Activated CD8-positive, alpha-beta memory T cell treated with anti-CD3 and anti-CD28 coated beads for 1 hour (primary cell): ENCODE results near the gene MAP3K4.

Experiments used
- DNase-seq, 2 donors: peaks; one replicate each; pipeline ENCODE4 v3.0.0-alpha.2; 2020; ENCODE audit warnings: low read depth in 1 of 2; ENCODE audit errors: extremely low read depth in 1 of 2

Gene MAP3K4

DNA sequence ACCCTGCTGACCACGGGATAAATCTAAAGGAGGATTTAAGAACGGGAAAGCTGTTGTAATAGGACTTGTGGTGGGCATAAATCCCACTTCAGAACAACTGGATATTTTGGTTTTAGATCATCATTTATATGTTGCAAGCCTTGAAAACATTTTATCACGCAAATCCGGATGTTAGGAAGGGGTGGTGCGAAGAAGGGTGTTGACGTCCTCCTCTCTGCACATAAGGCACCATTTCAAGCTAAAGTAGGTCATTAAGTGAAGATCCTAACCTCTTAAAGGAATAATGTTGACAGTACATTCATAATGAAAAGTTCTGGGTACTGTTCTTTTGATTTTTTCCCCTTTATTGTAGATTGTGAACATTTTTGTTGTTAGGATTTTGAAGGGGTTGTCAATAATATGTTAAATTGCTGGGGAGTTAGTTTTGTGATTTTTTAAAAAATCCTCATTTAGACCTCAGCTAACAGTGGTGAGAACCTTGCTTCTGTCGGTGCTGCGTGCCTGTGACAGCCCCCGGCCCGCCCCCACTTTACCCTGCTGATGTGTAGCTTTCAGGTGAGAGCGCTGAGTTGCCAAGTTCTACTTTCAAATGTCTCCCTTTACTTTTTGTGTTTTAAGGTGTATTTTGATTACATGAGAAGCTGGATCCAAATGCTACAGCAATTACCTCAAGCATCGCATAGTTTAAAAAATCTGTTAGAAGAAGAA, 88.8 kb downstream of the MAP3K4 start:
- no peak for DNase-seq

DNA sequence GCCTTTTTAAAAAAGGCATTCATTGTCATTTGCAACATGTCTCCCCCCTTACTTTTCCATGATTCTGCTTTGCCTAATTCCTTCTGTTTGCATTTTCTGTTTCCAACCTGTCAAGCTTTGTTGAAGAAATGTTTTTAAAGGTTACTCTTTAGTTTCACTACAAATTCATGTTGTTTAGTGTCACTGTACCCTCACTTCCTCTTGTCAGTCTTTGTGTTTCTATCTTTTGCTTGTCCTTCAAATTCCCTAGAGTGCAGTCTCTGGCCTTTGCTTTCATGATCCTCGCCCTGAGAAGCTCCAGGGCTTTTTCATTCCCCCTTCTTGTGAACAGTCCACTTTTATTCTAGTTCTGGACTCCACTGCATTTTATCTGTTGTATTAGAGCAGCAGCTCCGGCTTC, 90.6 kb downstream of the MAP3K4 start:
- DNase-seq = no peak

GRCh38 chr6:161085246-161085645, 93.7 kb downstream of the MAP3K4 start:
- no peak for DNase-seq

DNA sequence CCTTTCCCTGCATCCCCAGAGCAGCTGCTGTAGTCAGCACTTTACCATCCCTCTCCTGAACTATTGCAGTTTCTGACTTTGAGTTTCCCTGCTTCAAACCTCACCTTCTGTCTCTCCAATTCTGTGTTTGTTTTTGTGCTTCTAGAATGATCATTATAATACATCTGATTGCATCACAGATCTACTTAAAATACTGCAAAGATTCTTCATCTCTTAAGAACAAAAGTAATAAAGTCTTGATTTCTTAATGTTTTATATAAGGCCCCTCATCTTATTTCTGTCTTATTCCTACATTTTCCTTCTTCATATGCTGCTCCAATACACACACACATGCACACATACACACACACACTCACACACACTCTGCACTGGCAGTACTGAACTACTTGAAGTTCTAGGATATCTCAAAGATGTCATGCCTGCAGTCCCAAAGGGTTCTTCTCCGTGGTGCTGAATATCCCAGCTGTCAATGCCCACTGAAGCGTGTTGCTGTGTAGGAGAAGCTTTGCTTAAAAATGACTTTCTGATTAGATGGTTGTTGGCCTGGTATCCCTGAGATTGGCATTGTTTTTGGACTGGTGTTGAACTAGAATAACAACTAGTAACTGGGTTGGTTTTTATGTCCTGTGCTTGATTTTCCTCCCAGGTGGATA, 97.2 kb downstream of the MAP3K4 start:
- no peak for DNase-seq

DNA sequence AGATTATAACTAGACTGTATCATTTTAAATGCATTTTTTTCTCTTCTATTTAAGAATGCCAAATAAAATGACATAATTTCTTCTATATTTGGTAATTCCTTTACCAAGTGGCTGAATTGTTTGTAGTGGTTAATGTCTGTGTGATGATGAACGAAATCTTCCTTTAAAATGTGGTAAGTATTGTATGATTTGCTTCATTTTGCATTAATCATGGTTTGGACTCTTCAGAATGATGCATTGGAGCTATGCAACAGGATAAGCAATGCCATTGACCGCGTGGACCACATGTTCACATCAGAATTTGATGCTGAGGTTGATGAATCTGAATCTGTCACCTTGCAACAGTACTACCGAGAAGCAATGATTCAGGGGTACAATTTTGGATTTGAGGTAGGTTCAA, 99.6 kb downstream of the MAP3K4 start:
- no peak for DNase-seq

DNA sequence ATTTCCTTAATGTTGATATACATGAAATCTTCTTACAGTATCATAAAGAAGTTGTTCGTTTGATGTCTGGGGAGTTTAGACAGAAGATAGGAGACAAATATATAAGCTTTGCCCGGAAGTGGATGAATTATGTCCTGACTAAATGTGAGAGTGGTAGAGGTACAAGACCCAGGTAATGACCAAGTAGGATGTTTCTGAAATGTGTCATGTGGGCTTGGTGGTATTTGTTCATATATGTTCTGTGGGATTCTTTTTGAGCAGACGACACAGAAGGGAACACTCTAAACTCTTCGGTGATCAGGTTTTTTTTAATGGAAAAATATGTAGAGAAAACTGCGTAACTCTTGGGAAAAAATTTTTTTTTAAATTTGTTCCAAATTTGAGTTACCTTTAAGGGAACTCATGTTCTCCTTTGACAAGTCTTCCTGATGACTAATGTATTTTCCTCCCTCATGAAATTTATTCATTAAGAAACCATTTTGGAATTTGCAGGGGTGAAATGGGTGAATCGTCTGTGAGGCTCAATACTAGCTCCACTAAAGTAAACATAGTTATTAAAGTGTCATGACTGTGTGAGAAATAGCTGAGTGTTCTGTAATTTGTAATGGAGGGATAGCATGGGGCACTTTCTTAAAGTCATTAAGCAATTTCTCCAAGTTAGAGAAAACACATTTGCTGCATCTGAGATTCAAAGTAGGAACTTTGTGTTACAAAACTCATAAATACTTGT, 100.6 kb downstream of the MAP3K4 start:
- DNase-seq = no peak

GRCh38 chr6:161094955-161095354, 103.4 kb downstream of the MAP3K4 start:
- DNase-seq = no peak

GRCh38 chr6:161095916-161096315, 104.3 kb downstream of the MAP3K4 start:
- no peak for DNase-seq

DNA sequence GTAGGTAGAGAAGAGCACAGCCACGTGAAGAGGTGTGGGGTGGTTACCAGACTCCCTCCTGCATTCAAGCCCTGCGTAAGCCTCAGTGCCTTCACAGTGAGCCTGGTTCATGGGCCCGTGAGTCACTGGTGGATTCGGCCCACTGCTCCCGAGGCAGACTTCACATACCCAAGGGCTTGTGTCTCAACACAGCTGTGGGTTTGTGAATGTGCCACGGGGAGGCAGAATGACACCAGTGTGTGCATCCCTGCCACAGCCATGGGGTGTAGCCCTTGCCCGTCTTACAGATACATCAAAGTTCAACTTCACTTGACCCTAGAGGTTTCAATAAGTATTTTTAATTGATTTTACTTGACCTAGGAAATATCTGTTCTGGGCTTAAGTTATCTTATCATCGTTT, 108.5 kb downstream of the MAP3K4 start:
- no peak for DNase-seq

DNA sequence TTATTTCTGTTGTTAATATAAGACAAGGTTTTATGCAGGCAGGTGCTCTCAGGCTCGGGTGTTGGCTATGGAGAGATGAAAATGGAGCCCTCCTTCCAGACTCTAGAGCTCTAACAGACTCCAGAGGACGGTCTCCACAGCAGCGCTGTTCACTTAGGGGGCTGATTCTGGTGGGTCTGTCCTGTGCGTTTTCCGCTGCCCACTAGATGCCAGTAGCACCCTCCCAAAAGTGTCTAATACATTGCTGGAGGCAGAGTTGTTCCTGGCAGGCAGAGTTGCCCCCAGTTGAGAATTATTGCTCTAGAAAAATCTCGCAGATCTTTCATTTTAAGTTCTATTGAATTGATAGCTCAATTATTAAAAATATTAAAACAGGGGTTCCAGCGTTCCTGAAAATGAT, 109.9 kb downstream of the MAP3K4 start:
- DNase-seq = no peak

GRCh38 chr6:161103475-161103874, 111.9 kb downstream of the MAP3K4 start:
- DNase-seq = no peak

DNA sequence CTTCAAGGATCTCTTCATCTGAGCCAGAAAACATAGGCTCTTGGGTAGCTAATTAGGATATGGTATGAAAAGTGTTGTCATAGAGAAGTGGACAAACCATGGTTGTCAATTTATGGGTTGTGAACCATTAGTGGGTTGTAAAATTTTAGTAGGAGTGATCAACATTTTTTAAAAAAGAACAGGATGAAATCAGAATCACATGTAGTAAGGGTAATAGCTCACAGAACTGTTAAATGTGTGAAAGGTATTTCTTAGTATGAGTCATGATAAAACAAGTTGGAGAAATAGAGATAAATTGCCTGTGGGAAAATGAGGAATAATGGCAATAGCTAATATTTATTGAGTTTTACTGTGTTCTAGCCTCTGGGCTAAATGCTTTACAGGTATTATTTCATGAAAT, 113.4 kb downstream of the MAP3K4 start:
- DNase-seq = no peak

DNA sequence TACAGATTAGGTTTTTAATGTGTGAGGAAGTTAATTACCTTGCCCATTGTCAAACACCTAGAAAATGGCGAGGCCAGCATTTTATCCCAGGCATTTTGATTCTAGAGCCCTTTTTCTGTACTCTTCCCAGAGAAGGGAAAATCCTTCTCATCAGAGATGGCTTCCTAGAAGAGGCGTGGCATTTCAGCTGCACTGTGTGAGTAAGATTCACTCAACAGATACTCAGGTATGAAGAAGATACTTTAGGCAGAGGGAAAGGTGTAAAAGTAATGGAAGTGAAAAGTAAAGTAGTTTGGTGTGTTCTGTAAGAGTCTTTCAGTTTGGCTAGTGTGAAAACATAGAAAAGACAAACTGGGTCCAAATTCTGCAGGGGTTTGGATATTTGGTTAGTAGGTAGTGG, 113.8 kb downstream of the MAP3K4 start:
- no peak for DNase-seq

GRCh38 chr6:161107779-161108730, 116.5 kb downstream of the MAP3K4 start:
- DNase-seq = no peak

GRCh38 chr6:161108916-161109315, 117.3 kb downstream of the MAP3K4 start:
- DNase-seq = no peak

DNA sequence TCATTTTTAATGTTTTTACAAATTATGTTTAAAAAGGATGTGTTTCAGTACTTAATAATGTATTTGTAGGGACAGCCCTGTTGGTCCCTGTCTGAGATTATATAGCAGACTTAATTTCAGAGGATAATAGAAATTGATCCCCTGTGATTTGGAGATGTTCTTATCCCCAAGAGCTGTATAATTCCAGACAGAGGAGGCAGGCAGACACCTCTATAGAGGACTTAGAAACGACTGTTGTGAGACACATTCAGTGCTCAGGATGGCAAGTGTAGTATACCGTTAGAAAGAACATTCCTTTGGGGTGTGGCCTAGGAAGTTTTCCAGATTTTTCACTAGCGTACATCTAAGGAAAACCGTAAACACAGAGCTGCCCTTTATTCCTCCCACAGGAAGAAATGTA, 117.8 kb downstream of the MAP3K4 start:
- no peak for DNase-seq

DNA sequence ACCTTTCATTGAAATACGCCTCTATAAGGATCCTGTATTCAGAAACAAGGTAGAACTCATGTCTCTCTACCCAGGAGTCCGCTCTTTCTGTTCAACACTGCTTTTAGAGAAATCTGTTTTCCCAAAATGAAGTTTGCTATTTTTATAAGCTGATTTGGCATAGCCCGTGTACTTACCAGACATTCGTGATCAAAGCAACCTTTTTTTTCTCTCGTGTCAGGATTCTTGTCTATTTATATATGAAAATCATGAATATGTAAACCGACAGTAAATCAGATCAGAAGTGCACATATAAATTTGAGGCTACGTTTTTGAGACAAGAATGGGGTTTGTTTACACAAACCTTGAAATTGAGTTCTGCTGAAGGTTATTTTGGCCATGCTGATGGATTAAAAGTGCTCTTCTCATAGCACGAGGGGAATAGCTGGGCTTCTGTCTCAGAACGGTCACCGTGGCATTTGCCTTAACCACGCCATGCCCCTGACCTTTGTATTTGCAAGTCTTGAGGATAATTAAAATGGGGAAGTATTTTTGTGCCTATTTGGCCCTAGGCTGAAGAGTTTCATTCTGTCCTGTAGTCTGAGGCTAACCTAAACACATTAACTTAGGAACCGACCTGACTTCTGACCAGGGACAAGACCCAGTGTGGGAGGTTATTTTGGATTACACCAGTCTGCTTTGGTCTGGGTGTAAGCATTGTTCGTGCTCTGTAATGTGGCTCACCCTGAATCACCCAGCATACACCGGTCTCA, 118.6 kb downstream of the MAP3K4 start:
- no peak for DNase-seq

DNA sequence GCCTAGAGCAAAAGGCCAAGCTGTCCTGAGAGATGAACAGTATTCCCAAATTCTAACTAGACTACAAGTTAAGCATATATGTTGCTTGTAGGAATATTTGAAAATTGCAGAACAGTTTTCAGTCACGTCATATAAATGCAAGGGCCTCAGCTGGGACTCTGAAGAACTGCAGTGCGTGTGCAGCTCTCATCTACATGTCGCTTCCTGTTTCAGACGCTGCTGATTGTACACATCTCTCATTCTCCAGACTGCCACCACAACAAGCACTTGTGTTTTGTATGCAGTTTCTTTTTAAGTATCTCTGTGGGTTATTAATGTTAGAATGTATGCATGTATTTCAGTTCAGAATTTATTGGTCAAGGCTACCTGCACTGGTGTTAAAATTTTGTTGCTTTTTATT, 119.7 kb downstream of the MAP3K4 start:
- no peak for DNase-seq

DNA sequence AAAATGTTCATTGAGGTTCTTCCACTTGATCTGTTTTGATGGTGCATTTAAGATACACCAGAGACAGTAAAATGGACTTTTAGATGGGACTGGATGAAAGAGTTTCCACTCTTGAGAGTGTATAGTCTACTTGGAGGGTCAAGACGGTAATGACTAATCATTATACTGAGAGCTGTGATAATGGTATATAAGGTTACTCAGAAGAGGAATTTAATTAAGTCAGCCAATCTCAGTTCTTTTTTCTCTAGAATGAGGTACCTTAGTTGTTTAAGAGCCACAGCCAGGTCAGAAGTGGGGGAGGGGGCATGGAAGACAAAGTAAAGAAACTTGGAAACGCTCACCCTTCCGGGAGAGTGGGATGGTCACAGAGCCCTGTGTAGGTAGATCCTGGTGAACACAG, 123.9 kb downstream of the MAP3K4 start:
- no peak for DNase-seq

DNA sequence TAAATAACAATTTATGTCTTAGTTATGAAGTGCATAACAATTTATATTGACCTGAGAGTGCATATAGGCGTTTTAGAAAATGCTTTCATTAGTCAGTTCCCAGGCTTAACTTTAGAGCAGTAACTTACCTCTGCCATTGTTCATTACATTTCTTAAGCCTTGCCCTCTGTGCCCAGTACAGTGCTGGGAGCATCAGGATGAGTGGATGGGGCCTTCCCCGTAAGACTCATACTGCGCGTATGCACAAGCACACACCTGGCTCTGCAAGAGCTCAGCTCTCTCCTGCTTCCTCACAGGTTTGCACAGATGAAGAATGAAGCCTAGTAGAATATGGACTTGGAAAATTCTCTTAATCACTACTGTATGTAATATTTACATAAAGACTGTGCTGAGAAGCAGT, 125.0 kb downstream of the MAP3K4 start:
- DNase-seq = no peak
